C4-2B (cell line): ENCODE results near the gene ATMIN.

Source experiments
- ZFX ChIP-seq: fragments of 450-650 bp; IDR thresholded peaks from 2 replicates; pipeline ENCODE4 v1.6.1; 2017
- TF ChIP-seq, protein P1 (sequence below): fragments of 450-650 bp; conservative IDR thresholded peaks from 2 replicates; pipeline ENCODE4 v1.5.1; 2017; ENCODE audit warnings: mild to moderate bottlenecking

DNA sequence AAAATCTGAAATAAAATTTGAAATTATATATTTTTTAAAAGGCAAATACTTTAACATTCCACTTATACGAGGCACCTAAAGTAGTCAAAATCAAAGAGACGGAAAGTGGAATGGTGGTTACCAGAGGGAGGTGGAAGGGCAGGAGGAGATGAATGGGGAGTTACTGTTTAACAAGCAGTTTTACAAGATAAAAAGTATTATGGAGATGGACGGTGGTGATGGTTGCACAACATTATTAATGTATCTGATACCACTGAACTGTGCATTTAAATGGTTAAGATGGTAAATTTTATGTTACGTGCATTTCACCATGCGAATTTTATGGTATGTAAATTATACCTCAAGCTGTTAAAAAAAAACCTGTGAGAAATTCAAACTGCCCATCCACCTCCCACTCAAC is 34.3 kb upstream of the ATMIN start:
- TF ChIP-seq, protein P1, sequence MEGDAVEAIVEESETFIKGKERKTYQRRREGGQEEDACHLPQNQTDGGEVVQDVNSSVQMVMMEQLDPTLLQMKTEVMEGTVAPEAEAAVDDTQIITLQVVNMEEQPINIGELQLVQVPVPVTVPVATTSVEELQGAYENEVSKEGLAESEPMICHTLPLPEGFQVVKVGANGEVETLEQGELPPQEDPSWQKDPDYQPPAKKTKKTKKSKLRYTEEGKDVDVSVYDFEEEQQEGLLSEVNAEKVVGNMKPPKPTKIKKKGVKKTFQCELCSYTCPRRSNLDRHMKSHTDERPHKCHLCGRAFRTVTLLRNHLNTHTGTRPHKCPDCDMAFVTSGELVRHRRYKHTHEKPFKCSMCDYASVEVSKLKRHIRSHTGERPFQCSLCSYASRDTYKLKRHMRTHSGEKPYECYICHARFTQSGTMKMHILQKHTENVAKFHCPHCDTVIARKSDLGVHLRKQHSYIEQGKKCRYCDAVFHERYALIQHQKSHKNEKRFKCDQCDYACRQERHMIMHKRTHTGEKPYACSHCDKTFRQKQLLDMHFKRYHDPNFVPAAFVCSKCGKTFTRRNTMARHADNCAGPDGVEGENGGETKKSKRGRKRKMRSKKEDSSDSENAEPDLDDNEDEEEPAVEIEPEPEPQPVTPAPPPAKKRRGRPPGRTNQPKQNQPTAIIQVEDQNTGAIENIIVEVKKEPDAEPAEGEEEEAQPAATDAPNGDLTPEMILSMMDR, result no peak
- TF ChIP-seq ZFX, result no peak
